OCI-M1 (cell line): ENCODE measurements around the gene C9orf152.
"Not testable (repeated sequence)": the region's sequence is repeated elsewhere in the genome, so short reads cannot be mapped to it uniquely, and the experiment has no call there.

Experiments used
- DNase-seq: peaks from one replicate; lab custom pipeline; 2025; lab: John Stamatoyannopoulos, UW

The C9orf152 gene

GRCh38 chr9:110208031-110208430, at the start of gene C9orf152:
Gene C9orf152 (minus strand): TSS chr9:110208159. CDS start chr9:110207579, 580 bp downstream.
- DNase-seq: no peak

- DNase-seq: peak; percentile 66
These were observed 49.3 kb upstream of the C9orf152 start for GRCh38 chr9:110257097-110257841.

GRCh38 chr9:110256380-110257096, 48.6 kb upstream of the C9orf152 start, which contains the start of gene TXN:
Gene TXN (minus strand): TSS chr9:110256507. CDS start chr9:110256435, 72 bp downstream.
- peak; percentile 97 for DNase-seq

GRCh38 chr9:110255463-110256379, 47.8 kb upstream of the C9orf152 start:
- DNase-seq: peak; percentile 62

- no peak for DNase-seq
These were observed 47.1 kb upstream of the C9orf152 start for GRCh38 chr9:110255034-110255462.

GRCh38 chr9:110254500-110254899, 46.5 kb upstream of the C9orf152 start:
- no peak for DNase-seq

GRCh38 chr9:110252509-110253139, 44.7 kb upstream of the C9orf152 start:
- no peak for DNase-seq

- not testable (repeated sequence) for DNase-seq
These were observed 43.8 kb upstream of the C9orf152 start for GRCh38 chr9:110251770-110252169.

- DNase-seq: no peak
These were observed 43.3 kb upstream of the C9orf152 start for GRCh38 chr9:110251212-110251611.

- no peak for DNase-seq
These were observed 41.6 kb upstream of the C9orf152 start for GRCh38 chr9:110249603-110250002.

- no peak for DNase-seq
These were observed 40.4 kb upstream of the C9orf152 start for GRCh38 chr9:110248361-110248760.

- no peak for DNase-seq
These were observed 38.3 kb upstream of the C9orf152 start for GRCh38 chr9:110246214-110246613.

GRCh38 chr9:110244616-110245015, 36.7 kb upstream of the C9orf152 start:
- DNase-seq: no peak

- no peak for DNase-seq
These were observed 33.9 kb upstream of the C9orf152 start for GRCh38 chr9:110241858-110242321.

GRCh38 chr9:110241260-110241857, 33.4 kb upstream of the C9orf152 start:
- DNase-seq: no peak

- DNase-seq: no peak
These were observed 32.2 kb upstream of the C9orf152 start for GRCh38 chr9:110240198-110240597.

- no peak for DNase-seq
These were observed 20.4 kb upstream of the C9orf152 start for GRCh38 chr9:110228321-110228720.

GRCh38 chr9:110224583-110224982, 16.6 kb upstream of the C9orf152 start:
- DNase-seq: no peak

- DNase-seq: no peak
These were observed 12.8 kb upstream of the C9orf152 start for GRCh38 chr9:110220809-110221208.

- DNase-seq: peak; percentile 68
These were observed 9.7 kb upstream of the C9orf152 start for GRCh38 chr9:110217656-110218099.
